Measurements from ENCODE around the gene SLC9B2.

DNA sequence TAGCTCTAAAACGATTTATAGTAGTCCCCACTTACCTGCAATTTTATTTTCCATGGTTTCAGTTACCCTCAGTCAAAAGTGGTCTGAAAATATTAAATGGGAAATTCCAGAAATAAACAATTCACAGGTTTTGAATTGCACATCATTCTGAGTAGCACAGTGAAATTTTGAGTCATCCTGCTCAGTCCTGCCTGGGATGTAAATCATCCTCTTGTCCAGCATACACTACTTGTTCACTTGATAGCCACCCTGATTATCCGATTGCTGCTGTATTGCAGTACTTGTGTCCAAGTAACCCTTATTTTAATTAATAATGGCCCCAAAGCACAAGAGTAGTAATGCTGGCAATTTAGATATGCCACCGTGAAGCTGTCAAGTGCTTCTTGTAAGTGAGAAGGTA lies 46.6 kb upstream of the SLC9B2 start:
- TF ChIP-seq, protein P1, sequence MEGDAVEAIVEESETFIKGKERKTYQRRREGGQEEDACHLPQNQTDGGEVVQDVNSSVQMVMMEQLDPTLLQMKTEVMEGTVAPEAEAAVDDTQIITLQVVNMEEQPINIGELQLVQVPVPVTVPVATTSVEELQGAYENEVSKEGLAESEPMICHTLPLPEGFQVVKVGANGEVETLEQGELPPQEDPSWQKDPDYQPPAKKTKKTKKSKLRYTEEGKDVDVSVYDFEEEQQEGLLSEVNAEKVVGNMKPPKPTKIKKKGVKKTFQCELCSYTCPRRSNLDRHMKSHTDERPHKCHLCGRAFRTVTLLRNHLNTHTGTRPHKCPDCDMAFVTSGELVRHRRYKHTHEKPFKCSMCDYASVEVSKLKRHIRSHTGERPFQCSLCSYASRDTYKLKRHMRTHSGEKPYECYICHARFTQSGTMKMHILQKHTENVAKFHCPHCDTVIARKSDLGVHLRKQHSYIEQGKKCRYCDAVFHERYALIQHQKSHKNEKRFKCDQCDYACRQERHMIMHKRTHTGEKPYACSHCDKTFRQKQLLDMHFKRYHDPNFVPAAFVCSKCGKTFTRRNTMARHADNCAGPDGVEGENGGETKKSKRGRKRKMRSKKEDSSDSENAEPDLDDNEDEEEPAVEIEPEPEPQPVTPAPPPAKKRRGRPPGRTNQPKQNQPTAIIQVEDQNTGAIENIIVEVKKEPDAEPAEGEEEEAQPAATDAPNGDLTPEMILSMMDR (IDR thresholded peaks at IDR 0.05; ENCODE audit: borderline replicate concordance, extremely low read depth, low read length, poor library complexity, severe bottlenecking), result no peak
- TF ChIP-seq EZH2 (IDR thresholded peaks at IDR 0.05; ENCODE audit: borderline replicate concordance, low read depth, low read length, severe bottlenecking), result no peak

Measured in DND-41 (cell line).